Measurements from ENCODE around the gene HMGB3. TPM values are rescaled to one million over a fixed set of nuclear protein-coding genes. Genes with fewer than 3 reads are reported as not detected.

HMGB3 gene
- total RNA-seq, 1 experiment from 2014 or later, result 251 TPM

- H3K4me1 ChIP-seq (ENCODE audit: control insufficient read depth, insufficient read depth, low read length), result no peaks in the 10 kb centered on the region
- no peaks in the 10 kb centered on the region for H3K27me3 ChIP-seq (ENCODE audit: control insufficient read depth, insufficient read depth, low read length)
- no TSS peak for BruUV-seq (replicated peaks)
- in situ Hi-C loops (cut with HindIII; ENCODE audit: low pct_unique_long_range_greater_than_20kb, low sequenced_read_pairs), result no loop called here
- no peak overlapping the region for H3K27ac ChIP-seq (ENCODE audit: low read length)
- H3K36me3 ChIP-seq (ENCODE audit: control insufficient read depth, insufficient read depth, low read length), result no peaks in the 10 kb centered on the region
- no peak overlapping the region for H3K4me3 ChIP-seq (ENCODE audit: low read depth in 2 of 2, low read length in 2 of 2)
- TF ChIP-seq CTCF (IDR thresholded peaks at IDR 0.05), result no peak
- TF ChIP-seq SIN3A (IDR thresholded peaks at IDR 0.05; ENCODE audit: borderline replicate concordance, insufficient read depth, low read depth, low read length), result no peak
- TF ChIP-seq POLR2AphosphoS5 (IDR thresholded peaks at IDR 0.05; ENCODE audit: low read depth, low read length), result no peak
- no peak for TF ChIP-seq REST (IDR thresholded peaks at IDR 0.05; ENCODE audit: insufficient read depth in 1 of 2, low read depth in 2 of 2, low read length in 1 of 2)
- TF ChIP-seq TCF7L2 (IDR thresholded peaks at IDR 0.05; ENCODE audit: low read depth, low read length), result no peak
- no peaks in the 10 kb centered on the region for H3K9me3 ChIP-seq (ENCODE audit: control insufficient read depth, insufficient read depth, low read depth, low read length)
- ChIA-PET CTCF (no interaction called here), POLR2A (no interaction called here)
- intact Hi-C loops (cut with micrococcal nuclease; ENCODE audit: unreplicated experiment), result no loop called here
- ATAC-seq (no peak), DNase-seq (ENCODE audit: low read depth, low spot score) (no peak)
Measured at GRCh38 chrX:151009582-151009981, 26.4 kb downstream of the HMGB3 start.

GRCh38 chrX:151013164-151013743, 30.1 kb downstream of the HMGB3 start:
- TF ChIP-seq SIN3A (IDR thresholded peaks at IDR 0.05; ENCODE audit: borderline replicate concordance, insufficient read depth, low read depth, low read length) (no peak), POLR2AphosphoS5 (IDR thresholded peaks at IDR 0.05; ENCODE audit: low read depth, low read length) (no peak), REST (IDR thresholded peaks at IDR 0.05; ENCODE audit: insufficient read depth in 1 of 2, low read depth in 2 of 2, low read length in 1 of 2) (no peak), CTCF (IDR thresholded peaks at IDR 0.05) (no peak), TCF7L2 (IDR thresholded peaks at IDR 0.05; ENCODE audit: low read depth, low read length) (no peak)
- no peak overlapping the region for H3K27ac ChIP-seq (ENCODE audit: low read length)
- no peaks in the 10 kb centered on the region for H3K36me3 ChIP-seq (ENCODE audit: control insufficient read depth, insufficient read depth, low read length)
- BruUV-seq (replicated peaks), result no TSS peak
- no peaks in the 10 kb centered on the region for H3K4me1 ChIP-seq (ENCODE audit: control insufficient read depth, insufficient read depth, low read length)
- DNase-seq (ENCODE audit: low read depth, low spot score) (no peak), ATAC-seq (no peak)
- intact Hi-C loops (cut with micrococcal nuclease; ENCODE audit: unreplicated experiment) (no loop called here), in situ Hi-C loops (cut with HindIII; ENCODE audit: low pct_unique_long_range_greater_than_20kb, low sequenced_read_pairs) (no loop called here)
- no peak overlapping the region for H3K4me3 ChIP-seq (ENCODE audit: low read depth in 2 of 2, low read length in 2 of 2)
- H3K27me3 ChIP-seq (ENCODE audit: control insufficient read depth, insufficient read depth, low read length), result no peaks in the 10 kb centered on the region
- POLR2A ChIA-PET, result no interaction called here
- no peaks in the 10 kb centered on the region for H3K9me3 ChIP-seq (ENCODE audit: control insufficient read depth, insufficient read depth, low read depth, low read length)
- CTCF ChIA-PET, result no interaction called here
